ENCODE results near the gene SGMS1.
"Not testable (repeated sequence)": the region's sequence is repeated elsewhere in the genome, so short reads cannot be mapped to it uniquely, and the experiment has no call there.

Gene SGMS1

DNA sequence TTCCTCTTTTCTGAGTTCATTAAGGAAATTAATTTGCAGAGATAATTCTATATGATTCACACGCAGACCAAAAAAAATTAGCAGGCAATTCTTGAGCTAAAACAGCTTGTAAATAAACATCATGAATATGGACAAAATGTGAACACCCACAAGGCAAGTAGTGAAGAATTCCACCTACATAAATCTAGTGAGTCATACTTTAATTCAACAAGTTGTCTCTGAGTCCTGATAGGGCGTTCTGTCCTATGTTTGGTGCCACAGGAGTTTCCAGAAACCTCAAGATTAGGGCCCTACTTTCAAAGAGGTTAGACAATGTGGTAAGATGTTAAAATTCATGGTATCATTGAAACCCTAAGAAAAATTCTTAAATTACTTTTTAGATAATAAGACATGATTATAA, 122.3 kb downstream of the SGMS1 start:
- no peak for DNase-seq

DNA sequence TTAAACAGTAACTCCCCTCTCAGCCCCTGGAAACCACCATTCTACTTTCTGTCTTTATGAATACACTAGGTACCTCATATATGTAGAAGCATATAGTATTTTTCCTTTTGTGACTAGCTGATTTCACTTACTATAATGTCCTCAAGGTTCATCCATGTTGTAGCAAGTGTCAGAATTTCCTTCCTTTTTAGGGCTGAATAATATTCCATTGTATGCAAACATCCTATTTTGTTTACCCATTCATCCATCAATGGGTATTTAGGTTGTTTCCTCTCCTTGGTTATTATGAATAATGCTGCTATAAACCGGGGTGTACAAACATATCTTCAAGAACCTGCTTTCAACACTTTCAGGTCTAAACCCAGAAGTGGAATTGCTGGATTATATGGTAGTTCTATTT, 125.3 kb downstream of the SGMS1 start:
- no peak for DNase-seq

DNA sequence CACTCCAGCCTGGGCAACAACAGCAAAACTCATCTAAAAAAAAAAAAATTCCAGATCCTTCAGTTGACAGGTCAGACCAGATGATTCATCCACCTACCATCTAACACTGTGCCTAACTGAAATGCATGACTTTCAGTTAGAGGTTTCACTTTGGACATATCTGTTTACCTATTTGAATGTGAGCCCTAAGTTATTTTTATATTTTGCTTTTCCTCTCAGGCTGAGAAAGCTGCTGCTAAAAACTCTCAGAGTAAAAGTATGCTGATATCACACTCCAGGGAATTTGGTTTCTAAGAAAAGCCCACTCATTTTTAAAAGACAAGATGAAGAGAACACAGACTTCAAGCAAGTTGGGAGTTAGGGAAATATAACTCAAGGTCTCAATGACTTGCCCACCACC, 126.0 kb downstream of the SGMS1 start:
- peak; percentile 77 for DNase-seq

DNA sequence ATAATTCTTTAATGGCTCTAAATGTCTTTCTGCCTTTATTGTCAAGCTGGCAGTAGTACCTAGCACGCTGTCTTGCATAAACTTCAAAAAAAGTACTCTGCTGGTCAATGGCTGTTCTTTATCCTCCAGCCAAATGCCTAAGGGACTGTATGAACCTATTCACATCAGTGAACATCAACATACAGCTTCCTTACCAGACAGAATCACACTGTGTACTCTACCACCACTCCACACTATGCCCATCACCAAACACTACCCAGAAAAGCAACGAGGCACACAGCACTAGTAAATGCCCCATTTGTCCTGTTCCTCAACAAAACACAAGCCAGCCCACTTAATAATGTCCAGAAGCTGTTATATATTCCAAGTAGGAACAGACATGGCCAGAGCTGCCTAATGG, 127.5 kb downstream of the SGMS1 start:
- no peak for DNase-seq

DNA sequence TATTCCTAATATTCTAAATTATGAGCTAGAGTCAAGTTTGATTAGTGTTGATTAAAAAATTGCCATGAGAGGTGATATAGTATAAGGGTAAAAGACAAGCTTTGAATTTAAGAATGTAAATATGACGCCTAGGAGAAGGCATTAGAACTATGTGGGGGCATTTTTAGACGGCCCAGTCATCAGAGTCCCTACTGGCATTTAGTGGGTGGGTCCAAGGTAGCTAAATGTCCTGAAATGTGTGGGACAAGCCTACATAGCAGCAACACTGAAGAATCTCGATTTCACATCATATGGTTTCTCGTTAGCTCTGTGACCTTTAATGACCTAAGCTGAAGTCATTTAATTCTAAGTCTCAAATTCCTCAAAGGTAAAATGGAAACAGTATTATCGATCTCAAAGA, 133.5 kb downstream of the SGMS1 start:
- DNase-seq: no peak

DNA sequence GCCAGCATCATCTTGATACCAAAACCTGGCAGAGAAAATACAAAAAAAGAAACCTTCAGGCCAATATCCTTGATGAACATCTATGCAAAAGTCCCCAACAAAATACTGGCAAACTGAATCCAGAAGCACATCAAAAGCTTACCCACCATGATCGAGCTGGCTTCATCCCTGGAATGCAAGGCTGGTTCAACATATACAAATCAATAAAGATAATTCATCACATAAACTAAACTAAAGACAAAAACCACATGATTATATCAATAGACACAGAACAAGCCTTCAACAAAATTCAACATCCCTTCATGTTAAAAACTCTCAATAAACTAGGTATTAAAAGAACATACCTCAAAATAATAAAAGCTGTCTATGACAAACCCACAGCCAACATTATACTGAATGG, 139.2 kb downstream of the SGMS1 start:
- not testable (repeated sequence) for DNase-seq

DNA sequence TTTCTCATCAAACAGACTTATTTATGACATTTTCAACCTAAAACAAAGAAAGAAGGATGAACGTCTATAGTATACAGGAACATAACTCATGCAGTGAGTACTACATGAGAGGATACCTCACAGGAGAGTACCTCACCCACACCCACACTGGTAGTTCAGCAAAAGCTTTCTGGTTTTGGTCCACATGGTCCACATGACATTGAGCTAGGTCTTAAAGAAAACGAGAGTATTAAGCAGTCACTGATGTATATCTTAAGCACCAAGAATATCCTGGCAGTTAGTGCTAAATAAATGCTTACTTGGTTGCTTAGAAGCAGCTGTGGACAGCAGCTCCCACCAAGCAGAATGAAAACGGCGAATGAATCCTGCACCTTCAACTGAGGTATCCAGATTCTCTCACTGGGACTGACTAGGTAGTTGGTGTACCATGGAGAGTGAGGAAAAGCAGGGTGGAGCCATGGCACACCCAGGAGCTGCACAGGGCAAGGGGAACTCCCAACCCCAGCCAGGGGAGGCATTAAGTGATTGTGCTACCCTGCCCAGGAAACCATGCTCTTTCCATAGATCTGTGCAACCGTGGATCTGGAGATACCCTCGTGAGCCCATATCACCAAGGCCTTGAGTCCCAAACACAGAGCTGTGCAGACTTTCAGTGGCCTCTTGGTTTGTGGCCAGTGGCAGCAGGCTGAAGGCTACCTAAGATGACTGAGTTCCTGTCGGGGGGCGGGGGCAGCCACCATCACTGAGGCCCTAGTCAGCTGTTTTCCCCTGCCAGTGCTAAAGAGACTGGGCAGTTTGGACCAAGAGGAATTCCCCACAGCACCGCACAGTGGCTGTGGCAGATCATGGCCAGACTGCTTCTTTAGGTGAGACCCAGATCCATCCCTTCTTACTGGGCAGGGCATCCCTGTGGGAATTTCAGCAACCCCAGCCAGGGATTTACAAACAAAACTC, 143.4 kb downstream of the SGMS1 start:
- no peak for DNase-seq

DNA sequence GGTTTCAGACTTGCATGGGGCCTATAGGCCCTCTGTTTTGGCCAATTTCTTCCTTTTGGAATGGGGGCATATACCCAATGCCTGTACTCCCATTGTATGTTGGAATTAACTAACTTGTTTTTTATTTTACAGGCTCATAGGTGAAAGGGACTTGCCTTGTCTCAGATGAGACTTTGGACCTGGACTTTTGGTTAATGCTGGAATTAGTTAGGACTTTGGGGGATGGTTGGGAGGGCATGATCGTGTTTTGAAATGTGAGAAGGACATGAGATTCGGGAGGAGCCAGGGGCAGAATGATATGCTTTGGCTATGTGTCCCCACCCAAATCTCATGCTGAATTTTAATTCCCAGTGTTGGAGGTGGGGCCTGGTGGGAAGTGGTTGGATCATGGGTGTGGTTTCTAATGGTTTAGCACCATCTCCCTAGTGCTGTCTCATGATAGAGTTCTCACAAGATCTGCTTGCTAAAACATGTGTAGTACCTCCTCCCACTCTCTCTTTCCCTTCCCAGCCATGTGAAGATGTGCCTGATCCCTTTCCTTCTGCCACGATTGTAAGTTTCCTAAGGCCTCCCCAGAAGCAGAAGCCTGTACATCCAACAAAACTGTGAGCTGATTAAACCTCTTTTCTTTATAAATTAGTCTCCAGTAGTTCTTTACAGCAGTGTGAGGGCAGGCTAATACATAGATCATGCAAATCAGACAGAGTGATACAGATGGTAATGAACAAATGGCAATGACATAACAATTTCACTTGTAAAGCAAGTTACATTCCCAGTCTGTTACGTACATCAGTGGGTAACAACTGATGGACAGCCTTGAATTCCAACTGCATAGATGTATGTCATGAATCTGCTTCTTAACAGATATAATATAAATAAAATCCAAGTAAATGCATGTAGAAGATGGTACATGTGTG, 146.2 kb downstream of the SGMS1 start:
- DNase-seq: no peak

DNA sequence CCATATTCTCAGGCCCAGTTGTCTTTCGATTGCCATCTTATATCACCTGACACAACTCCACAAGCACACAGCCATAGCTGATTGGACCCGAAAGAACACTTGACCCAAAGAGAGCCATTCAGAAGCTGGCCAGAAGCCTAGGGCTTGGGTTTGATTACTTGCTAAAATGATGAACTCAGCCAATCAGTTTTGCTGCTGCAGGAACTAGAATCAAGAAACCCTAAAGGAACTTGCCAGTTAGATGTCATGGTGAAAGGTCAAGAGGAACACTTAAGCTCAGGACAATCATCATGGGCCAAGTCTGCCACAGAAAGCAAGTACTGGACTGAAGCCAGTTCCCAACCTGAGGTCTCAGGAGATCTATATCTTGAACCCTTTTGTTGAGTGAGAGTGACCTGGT, 150.0 kb downstream of the SGMS1 start:
- no peak for DNase-seq

DNA sequence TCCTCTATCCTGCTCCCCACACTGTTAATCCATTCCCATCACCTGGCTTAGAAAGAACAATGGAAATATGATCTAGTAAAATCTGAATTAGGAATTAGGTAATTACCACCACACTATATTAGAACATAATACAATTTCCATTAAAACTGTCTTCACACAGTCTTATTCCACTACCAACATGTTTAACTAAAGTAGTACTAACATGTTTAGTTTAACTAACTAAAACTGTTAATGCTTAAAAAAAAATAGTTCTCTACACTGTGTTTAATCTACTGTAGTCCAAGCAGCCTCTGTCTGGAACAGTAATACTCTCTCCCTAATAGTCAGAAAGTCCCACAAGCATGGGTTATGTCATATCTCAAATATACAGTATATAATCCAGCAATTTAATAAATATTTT, 150.8 kb downstream of the SGMS1 start:
- DNase-seq: no peak

DNA sequence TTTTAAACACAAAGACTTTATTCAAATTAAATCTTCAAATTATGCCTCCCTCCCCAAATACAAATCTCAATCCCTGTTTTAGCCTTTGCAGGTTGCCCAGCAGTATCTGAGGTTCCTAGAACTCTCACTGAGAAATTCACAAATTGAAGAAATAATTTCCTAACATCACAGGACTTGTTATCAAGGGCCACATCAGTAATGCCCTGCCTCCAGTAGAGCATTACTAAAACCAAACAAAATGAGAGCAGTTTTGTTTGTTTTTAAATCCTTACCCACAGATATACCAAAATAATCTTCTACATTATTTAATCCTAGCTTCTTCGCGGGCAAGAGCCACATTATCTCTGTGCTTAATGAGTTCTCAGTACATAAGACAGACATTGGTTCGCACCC, 152.2 kb downstream of the SGMS1 start:
- DNase-seq: no peak

DNA sequence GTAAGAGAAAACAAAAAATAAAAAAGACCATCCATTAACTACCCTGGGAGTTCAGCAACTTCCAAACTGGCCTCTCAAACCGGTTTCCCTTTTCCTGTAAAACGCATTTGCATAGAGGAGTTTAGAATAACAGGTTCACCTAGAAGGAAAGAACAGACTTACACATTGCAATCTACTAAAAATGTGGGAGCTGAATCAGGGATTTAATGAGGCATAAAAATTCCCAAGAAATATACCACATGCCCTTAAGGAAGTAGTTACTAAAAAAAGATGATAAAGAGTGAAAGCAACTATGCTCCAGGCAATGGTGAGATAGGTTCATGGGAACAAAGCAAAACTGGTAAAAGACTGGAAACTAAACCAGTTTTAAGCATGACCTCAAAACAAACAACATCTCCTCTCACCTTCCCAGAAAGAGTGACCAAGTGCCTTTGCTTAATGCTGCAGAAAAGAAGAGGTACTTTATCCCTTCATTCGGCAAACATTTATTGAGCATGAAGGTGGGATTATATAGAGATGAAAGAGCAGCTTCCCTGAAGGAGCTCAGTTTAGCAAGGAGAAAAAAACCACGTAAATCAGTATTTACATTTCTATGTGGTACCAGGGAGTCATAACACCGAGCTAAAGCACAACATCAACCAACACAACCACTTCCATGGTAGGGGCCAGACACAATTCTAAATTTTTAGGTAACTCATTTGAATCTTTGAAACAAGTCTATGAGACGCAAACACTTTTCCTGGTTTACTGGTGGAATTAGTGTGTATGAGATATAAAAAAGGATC, 152.8 kb downstream of the SGMS1 start:
- no peak for DNase-seq

DNA sequence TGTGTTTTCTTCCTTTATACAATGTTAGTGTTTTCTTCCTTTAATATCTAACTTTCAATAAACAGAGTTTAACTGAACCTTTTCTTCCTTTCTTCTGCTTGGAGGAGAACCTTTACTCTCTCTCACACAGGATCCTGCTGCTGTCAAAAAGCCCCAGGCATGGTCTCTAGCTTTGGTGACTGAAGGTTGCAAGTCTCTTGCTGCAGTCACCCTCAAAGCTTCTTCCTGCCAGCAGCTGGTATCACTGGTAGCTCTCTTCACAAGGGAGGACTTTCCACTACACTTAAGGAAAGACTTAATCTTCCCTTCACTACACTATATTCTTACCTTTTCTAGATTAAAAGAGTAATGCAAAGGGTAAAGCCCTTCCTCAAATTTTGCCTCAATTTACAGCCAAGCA, 153.4 kb downstream of the SGMS1 start:
- DNase-seq: no peak

DNA sequence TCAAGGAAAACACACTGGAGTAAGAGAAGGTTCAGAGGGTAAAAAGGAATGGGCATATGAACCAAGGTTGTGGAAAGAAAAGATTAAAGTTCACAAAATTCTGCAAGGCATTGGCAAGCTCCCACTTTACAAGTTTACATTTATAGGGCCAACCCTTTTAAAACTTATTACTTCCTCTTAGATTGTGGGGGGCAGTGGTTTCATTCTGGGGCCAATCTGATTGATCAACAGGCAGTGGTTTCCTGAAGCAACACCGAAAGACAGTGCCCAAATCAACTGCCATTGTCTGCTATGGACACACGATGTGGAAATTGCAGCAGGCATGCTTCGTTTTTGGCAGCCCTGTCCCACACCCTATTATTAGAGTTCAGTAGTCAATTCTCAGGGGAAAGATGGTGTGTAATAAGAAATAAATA, 154.0 kb downstream of the SGMS1 start:
- no peak for DNase-seq

DNA sequence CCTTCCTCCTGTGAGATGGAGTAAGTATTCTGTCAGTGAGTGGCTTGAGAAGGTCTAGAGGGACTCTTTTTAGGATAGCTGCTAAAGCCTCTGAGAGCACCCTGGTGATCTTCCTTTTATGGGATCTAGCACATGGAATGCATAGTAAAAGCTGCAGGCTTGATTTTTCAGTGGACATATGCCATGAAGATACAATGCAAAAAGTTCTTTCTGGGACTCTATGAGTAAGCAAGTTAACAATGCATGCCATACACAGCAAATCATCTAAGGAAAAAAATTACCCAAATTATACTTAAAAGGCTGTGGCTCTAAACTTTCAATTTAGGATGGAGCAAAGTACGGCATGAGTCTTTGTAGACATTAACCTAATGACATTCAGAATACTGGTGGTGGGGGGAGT, 154.5 kb downstream of the SGMS1 start:
- DNase-seq: no peak

DNA sequence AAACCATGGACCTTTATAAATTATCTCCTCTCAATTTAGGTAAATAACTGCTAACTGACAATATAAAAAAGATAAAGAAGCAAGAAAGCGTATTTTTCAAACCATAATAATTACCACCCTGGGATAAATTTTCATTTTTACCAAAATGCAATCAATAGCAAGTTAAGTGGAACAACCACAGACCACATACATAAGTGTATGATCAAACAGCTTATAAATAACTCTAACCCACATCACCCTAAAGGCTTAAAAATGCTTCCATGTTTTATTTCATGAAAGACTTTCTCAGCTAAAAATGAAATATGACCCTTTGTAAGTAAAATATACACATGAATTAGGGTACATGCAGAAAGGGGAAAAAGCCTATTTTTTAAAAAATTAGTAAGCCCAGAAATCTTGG, 156.5 kb downstream of the SGMS1 start:
- no peak for DNase-seq

DNA sequence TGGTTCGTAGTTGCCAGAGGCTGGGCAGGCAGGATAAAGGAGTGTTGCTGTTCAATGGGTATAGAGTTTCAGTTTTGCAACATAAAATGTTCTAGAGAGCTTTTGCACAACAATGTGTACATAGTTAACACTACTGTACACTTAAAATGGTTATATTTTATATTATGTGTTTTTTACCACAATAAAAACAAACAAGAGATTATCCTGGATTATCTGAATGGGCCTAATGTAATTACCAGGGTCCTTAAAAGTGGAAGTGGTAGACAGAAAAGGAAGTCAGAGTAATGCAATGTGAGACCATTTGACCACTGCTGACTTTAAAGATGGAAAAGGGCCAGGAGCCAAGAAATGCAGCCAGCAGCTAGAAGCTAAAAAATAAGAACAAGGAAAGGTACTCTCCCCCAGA, 159.7 kb downstream of the SGMS1 start:
- no peak for DNase-seq

DNA sequence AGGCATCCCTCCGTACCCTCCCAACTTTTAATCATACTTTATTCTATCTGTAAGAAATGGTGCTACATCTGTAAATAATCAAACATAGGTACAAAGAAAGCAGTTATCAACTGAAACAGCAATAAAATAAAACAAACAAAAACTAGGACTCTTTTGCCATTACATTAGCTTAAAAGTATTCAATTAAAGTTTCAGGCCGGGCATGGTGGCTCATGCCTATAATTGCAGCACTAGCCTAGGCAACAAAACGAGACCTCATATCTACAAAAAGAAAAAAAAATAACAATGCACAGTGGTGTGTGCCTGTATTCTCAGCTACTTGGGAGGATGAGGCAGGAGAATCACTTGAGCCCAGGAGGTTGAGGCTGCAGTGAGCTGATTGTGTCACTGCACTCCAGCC, 161.9 kb downstream of the SGMS1 start:
- DNase-seq: no peak

DNA sequence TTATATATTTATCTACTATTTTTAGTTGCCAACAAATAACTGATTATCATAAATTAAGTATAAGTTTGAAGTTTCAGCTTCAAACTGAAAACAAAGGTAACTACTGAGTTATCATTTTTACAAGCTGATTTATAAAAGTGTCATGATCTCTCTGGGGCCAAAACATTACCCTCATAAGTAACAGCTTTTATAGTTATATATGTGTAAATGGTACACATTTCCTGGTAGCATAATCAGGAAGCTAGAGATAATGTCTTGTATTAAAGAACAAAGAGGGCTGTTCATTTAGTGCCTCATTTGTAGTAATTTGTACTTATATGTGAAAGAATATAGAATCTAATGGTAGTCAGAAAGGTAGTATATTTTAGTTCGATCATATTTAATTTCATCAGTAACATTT, 162.6 kb downstream of the SGMS1 start:
- no peak for DNase-seq

DNA sequence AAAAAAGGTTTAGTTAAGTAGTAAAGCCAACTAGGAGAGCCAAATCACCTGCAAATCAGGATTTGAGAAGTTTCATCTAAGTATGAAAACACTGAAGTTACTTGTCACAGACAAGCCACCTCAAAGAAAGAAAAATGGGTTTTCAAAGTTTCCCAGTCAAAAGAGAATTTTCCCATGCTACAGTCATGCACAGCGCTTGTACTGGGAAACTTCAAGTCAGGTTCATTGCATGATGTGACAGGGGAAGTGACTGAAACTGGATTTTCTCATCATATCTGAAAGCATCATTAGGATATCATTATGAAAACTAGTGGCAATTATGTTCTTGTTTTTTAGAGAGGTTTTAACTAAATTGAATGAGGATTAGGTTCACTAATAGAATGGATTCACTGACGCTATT, 167.0 kb downstream of the SGMS1 start:
- DNase-seq: no peak

DNA sequence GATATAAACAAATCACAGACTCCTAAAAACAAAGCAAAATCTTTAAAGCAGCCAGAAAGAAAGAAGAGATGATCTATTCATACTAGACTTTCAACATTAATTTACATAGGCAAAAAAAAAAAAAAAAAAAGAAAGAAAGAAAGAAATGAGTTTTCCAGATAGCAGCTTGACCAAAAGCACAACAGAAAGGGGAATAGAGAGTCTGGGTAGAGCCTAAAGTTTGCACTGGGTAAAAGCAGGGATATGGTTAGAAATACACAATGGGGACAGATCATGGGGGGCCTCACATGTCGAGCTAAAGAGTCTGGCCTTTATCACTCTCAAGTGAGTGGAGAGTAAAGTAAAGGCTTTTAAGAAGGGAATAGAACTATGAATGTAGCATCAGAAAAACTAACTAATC, 169.8 kb downstream of the SGMS1 start:
- no peak for DNase-seq

DNA sequence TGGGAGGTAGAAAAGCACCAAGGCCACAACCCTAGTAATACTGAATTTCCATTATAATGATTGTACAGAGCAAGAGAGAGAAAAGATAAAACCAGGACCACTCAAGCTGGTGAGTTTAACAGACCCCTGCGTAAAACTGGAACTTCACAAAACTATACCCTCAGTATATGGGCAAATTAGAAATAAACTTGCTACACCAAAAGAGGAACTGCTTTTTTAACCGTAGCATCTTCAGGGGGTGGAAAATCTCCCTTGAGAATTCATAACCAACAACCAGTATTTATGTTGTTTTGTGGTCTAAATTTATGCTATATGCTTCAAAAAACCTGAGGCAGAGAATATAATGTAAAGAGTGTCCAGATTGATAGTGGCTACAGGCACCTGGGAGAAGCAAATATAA, 171.2 kb downstream of the SGMS1 start:
- no peak for DNase-seq

DNA sequence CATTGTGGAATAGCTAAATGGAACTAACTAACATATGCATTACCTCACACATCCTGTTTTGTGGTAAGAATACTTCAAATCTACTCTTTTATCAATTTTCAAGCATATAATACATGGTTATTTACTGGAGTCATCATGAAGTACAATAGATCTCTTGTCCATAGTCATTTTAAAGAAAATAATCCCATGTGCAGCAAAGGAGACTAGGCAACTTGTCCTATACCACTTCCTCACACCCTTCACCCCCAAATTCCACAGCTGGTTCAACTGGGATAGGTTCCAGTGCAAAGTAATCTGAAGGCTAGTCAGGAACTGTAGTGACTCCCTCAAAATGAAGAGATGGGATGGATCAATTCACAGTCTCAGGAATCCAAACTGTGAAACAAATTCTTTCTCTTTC, 176.1 kb downstream of the SGMS1 start:
- no peak for DNase-seq

All from activated CD4-positive, alpha-beta T cell treated with anti-CD3 and anti-CD28 coated beads, Interleukin-2, amount 50 U/mL, for 16 hours (primary cell).